ENCODE data around the gene THSD4. TPM values are rescaled to one million over a fixed set of nuclear protein-coding genes. Genes with fewer than 3 reads are reported as not detected.

The THSD4 gene
- total and polyA plus RNA-seq, 2 of the 8 experiments (the other 6 are each of a cell fraction or from before 2014, with no cell fraction given), result 2.5 to 6.2 TPM

GRCh38 chr15:71410347-71410746, 295.1 kb downstream of the THSD4 start:
- Histone ChIP-seq H3K18ac (ENCODE audit: extremely low read depth, low read length) (no peak overlapping the region), H3K36me3 (ENCODE audit: control insufficient read depth in 2 of 4, insufficient read depth in 4 of 4, low read length in 3 of 4) (no peaks in the 10 kb centered on the region), H3K27me3 (replicated peaks in 1 of 4; ENCODE audit: control insufficient read depth in 3 of 4, extremely low read depth in 1 of 4, insufficient read depth in 3 of 4, low read length in 3 of 4) (no peaks in the 10 kb centered on the region), H3K4me3 (ENCODE audit: extremely low read depth in 1 of 4, insufficient read depth in 2 of 4, low read depth in 3 of 4, low read length in 4 of 4) (no peak overlapping the region), H4K20me1 (replicated peaks in 1 of 2; ENCODE audit: control insufficient read depth in 1 of 2, insufficient read depth in 2 of 2, low read length in 2 of 2) (no peaks in the 10 kb centered on the region), H2BK20ac (ENCODE audit: low read length) (no peak overlapping the region), H4K8ac (ENCODE audit: extremely low read depth, insufficient read depth, low read length) (no peak overlapping the region), H3K14ac (ENCODE audit: insufficient read length) (no peak overlapping the region), H2BK120ac (replicated peaks; ENCODE audit: low read depth, low read length) (no peak overlapping the region), H3K79me2 (ENCODE audit: control insufficient read depth in 1 of 2, insufficient read depth in 2 of 2, low read length in 2 of 2) (no peaks in the 10 kb centered on the region), H2AFZ (ENCODE audit: low read length) (no peak overlapping the region), H2BK12ac (ENCODE audit: low read depth, low read length) (no peak overlapping the region), H4K5ac (ENCODE audit: insufficient read length, low read depth, low read length) (no peak overlapping the region), H3K23ac (ENCODE audit: insufficient read length) (no peak overlapping the region), H4K91ac (replicated peaks; ENCODE audit: insufficient read length, low read length) (no peak overlapping the region), H2BK15ac (ENCODE audit: low read length) (peak overlapping the region; percentile 50; the same call in 1 of the 2 replicates), H3K79me1 (ENCODE audit: low read depth, low read length) (no peaks in the 10 kb centered on the region), H3K23me2 (ENCODE audit: low read depth, low read length) (no peaks in the 10 kb centered on the region), H3K9me3 (ENCODE audit: insufficient read depth in 2 of 2, low read depth in 1 of 2, low read length in 1 of 2) (no peaks in the 10 kb centered on the region), H2AK5ac (ENCODE audit: low read depth, low read length) (no peak overlapping the region), H3K9ac (replicated peaks in 1 of 4; ENCODE audit: extremely low read depth in 1 of 4, low read depth in 3 of 4, low read length in 3 of 4) (no peak overlapping the region), H2BK5ac (ENCODE audit: low read depth, low read length) (peak overlapping the region; percentile 73), H3K27ac (ENCODE audit: low read depth, low read length) (no peak overlapping the region), H3K4me2 (ENCODE audit: insufficient read depth in 1 of 2, low read depth in 2 of 2, low read length in 2 of 2) (no peak overlapping the region), H3K56ac (replicated peaks; ENCODE audit: insufficient read length, low read depth, low read length) (no peak overlapping the region), H3K4me1 (replicated peaks in 1 of 4; ENCODE audit: control insufficient read depth in 3 of 4, insufficient read depth in 4 of 4, low read length in 3 of 4) (no peaks in the 10 kb centered on the region), H3K4ac (replicated peaks; ENCODE audit: insufficient read length, low read depth, low read length) (no peak overlapping the region)
- WGBS, 2 experiments (ENCODE audit: extremely low coverage in 1 of 2, insufficient coverage in 1 of 2, insufficient read length in 1 of 2, insufficient replicate concordance in 2 of 2, low coverage in 1 of 2, low lambda C conversion rate in 2 of 2, missing lambda C conversion rate in 1 of 2), result 87% methylated on average over 6 of the region's 6 CpGs; no CpG with 5 or more reads in 1 of the 2 experiments
- DNase-seq (ENCODE audit: low read depth in 1 of 2, low spot score in 2 of 2) (no peak), FAIRE-seq (no peak)
- TF ChIP-seq YY1 (IDR thresholded peaks at IDR 0.05; ENCODE audit: low read depth, low read length), result no peak
- no peak for TF ChIP-seq CHD2 (IDR thresholded peaks at IDR 0.05; ENCODE audit: low read length)
- TF ChIP-seq NANOG (IDR thresholded peaks at IDR 0.05; ENCODE audit: insufficient read depth, low read depth, low read length, poor library complexity, severe bottlenecking), result no peak
- TF ChIP-seq ASH2L (IDR thresholded peaks at IDR 0.05; ENCODE audit: low read length), result no peak
- CTCF ChIA-PET (ENCODE audit: partially characterized antibody), result no interaction called here
- POLR2A ChIA-PET (ENCODE audit: partially characterized antibody), result no interaction called here

All from H1 (cell line).